Naive B cell (primary cell): Measurements from ENCODE around the gene STT3B. TPM values are rescaled to one million over a fixed set of nuclear protein-coding genes. Genes with fewer than 3 reads are reported as not detected.
A peak's percentile ranks its signal among the peaks of the same experiment; 100 is the strongest.

Experiments used
- ATAC-seq, 2 donors: fragments of 150-1000 bp; cut with Tn5 transposase; 2 replicates each; pipeline ENCODE4 v1.10.0; 2021; ENCODE audit warnings: low read depth in 2 of 2, mild to moderate bottlenecking in 2 of 2, moderate library complexity in 2 of 2
- DNase-seq: peaks from one replicate; pipeline ENCODE4 v3.0.0; 2022
- H3K27ac Mint-ChIP-seq, 6 donors: one replicate each; pipeline ENCODE4 v1.8.0; 2020 to 2022; ENCODE audit warnings: mild to moderate bottlenecking in 6 of 6, mixed read lengths in 6 of 6, moderate library complexity in 5 of 6, inconsistent platforms in 2 of 6
- H3K27me3 Mint-ChIP-seq, 3 donors: one replicate each; pipeline ENCODE4 v1.8.0; 2021 to 2022; ENCODE audit warnings: mixed read lengths in 3 of 3, mild to moderate bottlenecking in 1 of 3
- H3K36me3 Mint-ChIP-seq, 2 donors: one replicate each; pipeline ENCODE4 v1.8.0; 2020 to 2022; ENCODE audit warnings: mixed read lengths in 2 of 2, inconsistent platforms in 1 of 2, mild to moderate bottlenecking in 1 of 2
- H3K4me1 Mint-ChIP-seq, 3 donors: one replicate each; pipeline ENCODE4 v1.8.0; 2020 to 2022; ENCODE audit warnings: mixed read lengths in 3 of 3, inconsistent platforms in 1 of 3, mild to moderate bottlenecking in 1 of 3, moderate library complexity in 1 of 3
- H3K4me3 Mint-ChIP-seq, 8 donors: one replicate each; pipeline ENCODE4 v1.8.0; 2020 to 2022; ENCODE audit warnings: mild to moderate bottlenecking in 8 of 8, mixed read lengths in 8 of 8, moderate library complexity in 8 of 8, inconsistent platforms in 2 of 8
- H3K9me3 Mint-ChIP-seq, 7 donors: one replicate each; pipeline ENCODE4 v1.8.0; 2020 to 2022; ENCODE audit warnings: mixed read lengths in 7 of 7, mild to moderate bottlenecking in 5 of 7, inconsistent platforms in 2 of 7, moderate library complexity in 1 of 7
- polyA plus RNA-seq, 6 donors: library from polyadenylated mRNA; unstranded; fragments of 300-500 nt; fragmentation: Illumina TruSeq; gene quantifications; one replicate each; pipeline ENCODE4 v1.2.3, GENCODE V29; 2021; ENCODE audit warnings: low read depth in 6 of 6

STT3B gene
- polyA plus RNA-seq, 6 donors from 2014 or later: 58.0 to 80.3 (median 67.7) TPM

- peak; percentile 9 for DNase-seq
- peak; percentile 41 to 65 for ATAC-seq
- Mint-ChIP-seq H3K36me3 (peaks cover 24 to 30% of the 10 kb centered on the region in 2 donors), H3K4me1 (peaks cover 13 to 36% (median 22%) of the 10 kb centered on the region in 3 donors), H3K27ac (peak overlapping the region in 3 of 6 donors; percentile 23 to 62 (median 36)), H3K27me3 (no peaks in the 10 kb centered on the region), H3K4me3 (peak overlapping the region in 3 of 8 donors; percentile 20 to 73 (median 20)), H3K9me3 (no peaks in the 10 kb centered on the region)
These were observed 90.0 kb downstream of the STT3B start for GRCh38 chr3:31622636-31623288.

- peaks cover 23 to 45% (median 29%) of the 10 kb centered on the region in 3 donors for H3K4me1 Mint-ChIP-seq
- ATAC-seq (no peak), DNase-seq (no peak)
- no peaks in the 10 kb centered on the region for H3K9me3 Mint-ChIP-seq
- no peaks in the 10 kb centered on the region for H3K27me3 Mint-ChIP-seq
- peak overlapping the region in 2 of 8 donors; percentile 4 to 57 for H3K4me3 Mint-ChIP-seq
- H3K27ac Mint-ChIP-seq: peak overlapping the region in 2 of 6 donors; percentile 40 to 47
- H3K36me3 Mint-ChIP-seq: peaks cover 23 to 24% of the 10 kb centered on the region in 2 donors
These were observed 91.5 kb downstream of the STT3B start for GRCh38 chr3:31624083-31624709.

GRCh38 chr3:31625358-31625757 lies 92.6 kb downstream of the STT3B start:
- Mint-ChIP-seq H3K9me3 (no peaks in the 10 kb centered on the region), H3K4me3 (no peak overlapping the region), H3K4me1 (peaks cover 24 to 44% (median 33%) of the 10 kb centered on the region in 3 donors), H3K36me3 (peaks cover 27 to 30% of the 10 kb centered on the region in 2 donors), H3K27me3 (no peaks in the 10 kb centered on the region), H3K27ac (no peak overlapping the region)
- no peak for ATAC-seq
- no peak for DNase-seq

- H3K36me3 Mint-ChIP-seq: peaks cover 29 to 42% of the 10 kb centered on the region in 2 donors
- H3K27ac Mint-ChIP-seq: peak overlapping the region in 3 of 6 donors; percentile 20 to 63 (median 40)
- peak; percentile 11 for DNase-seq
- ATAC-seq: peak; percentile 55 to 71
- H3K27me3 Mint-ChIP-seq: no peaks in the 10 kb centered on the region
- H3K4me1 Mint-ChIP-seq: peaks cover 12 to 18% (median 15%) of the 10 kb centered on the region in 3 donors
- H3K9me3 Mint-ChIP-seq: no peaks in the 10 kb centered on the region
- peak overlapping the region in 2 of 8 donors; percentile 5 to 7 for H3K4me3 Mint-ChIP-seq
These were observed 96.3 kb downstream of the STT3B start for GRCh38 chr3:31629054-31629453.

- Mint-ChIP-seq H3K4me1 (peaks cover 6 to 12% (median 11%) of the 10 kb centered on the region in 3 donors), H3K36me3 (peaks cover 15 to 23% of the 10 kb centered on the region in 2 donors)
- DNase-seq: no peak
These were observed 101.8 kb downstream of the STT3B start for GRCh38 chr3:31634476-31634875.

GRCh38 chr3:31635545-31635944 lies 102.8 kb downstream of the STT3B start:
- H3K36me3 Mint-ChIP-seq: peaks cover 9 to 16% of the 10 kb centered on the region in 2 donors
- no peak for ATAC-seq

More at GRCh38 chr3:31634476-31634875, 101.8 kb downstream of the STT3B start:
- peak overlapping the region in 1 of 6 donors; percentile 49 for H3K27ac Mint-ChIP-seq
- no peaks in the 10 kb centered on the region for H3K9me3 Mint-ChIP-seq
- H3K4me3 Mint-ChIP-seq: no peak overlapping the region
- no peaks in the 10 kb centered on the region for H3K27me3 Mint-ChIP-seq
- ATAC-seq: no peak

GRCh38 chr3:31636049-31636448 lies 103.3 kb downstream of the STT3B start:
- Mint-ChIP-seq H3K4me3 (no peak overlapping the region), H3K36me3 (peaks cover 9 to 14% of the 10 kb centered on the region in 2 donors)
- ATAC-seq: no peak

More at GRCh38 chr3:31635545-31635944, 102.8 kb downstream of the STT3B start:
- Mint-ChIP-seq H3K27me3 (no peaks in the 10 kb centered on the region), H3K9me3 (no peaks in the 10 kb centered on the region), H3K4me1 (peaks cover 8 to 12% (median 11%) of the 10 kb centered on the region in 3 donors), H3K27ac (peak overlapping the region in 3 of 6 donors; percentile 10 to 64 (median 51)), H3K4me3 (no peak overlapping the region)
- DNase-seq: no peak

GRCh38 chr3:31636694-31637442 lies 104.1 kb downstream of the STT3B start:
- no peak for ATAC-seq
- peak overlapping the region in 4 of 6 donors; percentile 18 to 64 (median 36) for H3K27ac Mint-ChIP-seq

More at GRCh38 chr3:31636049-31636448, 103.3 kb downstream of the STT3B start:
- DNase-seq: no peak
- Mint-ChIP-seq H3K9me3 (no peaks in the 10 kb centered on the region), H3K27ac (peak overlapping the region in 2 of 6 donors; percentile 27 to 64), H3K4me1 (peaks cover 11 to 12% (median 11%) of the 10 kb centered on the region in 3 donors), H3K27me3 (no peaks in the 10 kb centered on the region)

GRCh38 chr3:31639828-31640227 lies 107.1 kb downstream of the STT3B start:
- Mint-ChIP-seq H3K9me3 (peaks cover 0 to 4% (median 0%) of the 10 kb centered on the region in 7 donors), H3K27me3 (no peaks in the 10 kb centered on the region), H3K4me1 (peaks cover 11 to 16% (median 11%) of the 10 kb centered on the region in 3 donors), H3K27ac (peak overlapping the region in 2 of 6 donors; percentile 20 to 44), H3K36me3 (no peaks in the 10 kb centered on the region), H3K4me3 (no peak overlapping the region)
- DNase-seq (no peak), ATAC-seq (no peak)

More at GRCh38 chr3:31636694-31637442, 104.1 kb downstream of the STT3B start:
- no peaks in the 10 kb centered on the region for H3K9me3 Mint-ChIP-seq
- no peak for DNase-seq
- H3K36me3 Mint-ChIP-seq: peaks cover 9 to 12% of the 10 kb centered on the region in 2 donors
- peaks cover 11 to 12% (median 11%) of the 10 kb centered on the region in 3 donors for H3K4me1 Mint-ChIP-seq
- peak overlapping the region in 1 of 8 donors; percentile 37 for H3K4me3 Mint-ChIP-seq
- H3K27me3 Mint-ChIP-seq: no peaks in the 10 kb centered on the region

GRCh38 chr3:31645256-31645655 lies 112.5 kb downstream of the STT3B start:
- Mint-ChIP-seq H3K27ac (peak overlapping the region in 1 of 6 donors; percentile 42), H3K27me3 (no peaks in the 10 kb centered on the region), H3K4me1 (peaks cover 0 to 11% (median 10%) of the 10 kb centered on the region in 3 donors), H3K36me3 (peaks cover 24 to 34% of the 10 kb centered on the region in 2 donors), H3K4me3 (no peak overlapping the region), H3K9me3 (peaks cover 10 to 26% (median 19%) of the 10 kb centered on the region in 7 donors)
- DNase-seq (no peak), ATAC-seq (no peak)

- Mint-ChIP-seq H3K36me3 (peaks cover 51 to 65% of the 10 kb centered on the region in 2 donors), H3K9me3 (peaks cover 29 to 56% (median 46%) of the 10 kb centered on the region in 7 donors), H3K4me3 (peak overlapping the region in 1 of 8 donors; percentile 15), H3K4me1 (peaks cover 0 to 11% (median 8%) of the 10 kb centered on the region in 3 donors), H3K27me3 (no peaks in the 10 kb centered on the region), H3K27ac (peak overlapping the region in 3 of 6 donors; percentile 42 to 80 (median 54))
- no peak for DNase-seq
- no peak for ATAC-seq
These were observed 115.7 kb downstream of the STT3B start for GRCh38 chr3:31648286-31648968.

GRCh38 chr3:31652296-31652695 lies 119.6 kb downstream of the STT3B start:
- Mint-ChIP-seq H3K36me3 (peaks cover 82 to 96% of the 10 kb centered on the region in 2 donors), H3K27me3 (no peaks in the 10 kb centered on the region), H3K9me3 (peaks cover 47 to 89% (median 70%) of the 10 kb centered on the region in 7 donors), H3K4me3 (no peak overlapping the region), H3K4me1 (peaks cover 0 to 14% (median 6%) of the 10 kb centered on the region in 3 donors), H3K27ac (no peak overlapping the region)
- DNase-seq (no peak), ATAC-seq (no peak)
